IMR-90 (cell line): ENCODE data around the gene CDH23. TPM values are rescaled to one million over a fixed set of nuclear protein-coding genes. Genes with fewer than 3 reads are reported as not detected.

ENCODE experiments used
- ATAC-seq: fragments of 200-7000 bp; cut with Tn5 transposase; 2 replicates; pipeline ENCODE4 v1.9.1; 2020; ENCODE audit warnings: low read depth, mild to moderate bottlenecking, moderate library complexity
- BruUV-seq: library from RNA; stranded (reverse); fragments of 400-500 nt; replicated peaks from 2 replicates; lab custom pipeline; 2021; lab: Mats Ljungman, UMichigan
- CTCF ChIA-PET: fragments of 300-600 bp; formaldehyde crosslinking; extraction: SDS; loops from one replicate; lab custom pipeline; 2021; ENCODE audit warnings: antibody characterized with exemption; lab: Yijun Ruan, JAX
- POLR2A ChIA-PET: fragments of 300-600 bp; sonication (Branson Sonifier 250); formaldehyde crosslinking; loops from one replicate; lab custom pipeline; 2022; ENCODE audit warnings: antibody characterized with exemption; ENCODE audit not compliant: unreplicated experiment; lab: Charles Lee
- DNase-seq: peaks from one replicate; pipeline ENCODE4 v3.0.0; 2013
- H2AFZ ChIP-seq: replicated peaks from 2 replicates; pipeline ENCODE3; 2013; ENCODE audit warnings: low read length, mild to moderate bottlenecking; ENCODE audit not compliant: poor library complexity
- H2AK5ac ChIP-seq: 2 replicates; pipeline ENCODE4 v1.6.1; 2013; ENCODE audit warnings: low read depth, low read length, inconsistent platforms
- H2AK9ac ChIP-seq: replicated peaks from 2 replicates; pipeline ENCODE3; 2013; ENCODE audit warnings: mild to moderate bottlenecking, low read depth, low read length, moderate library complexity; ENCODE audit not compliant: poor library complexity
- H2BK120ac ChIP-seq: 2 replicates; pipeline ENCODE4 v1.6.1; 2013; ENCODE audit warnings: low read depth, low read length, inconsistent platforms
- H2BK15ac ChIP-seq: 3 replicates; pipeline ENCODE4 v1.6.1; 2013; ENCODE audit warnings: low read depth, low read length, inconsistent platforms
- H2BK20ac ChIP-seq: 2 replicates; pipeline ENCODE4 v1.6.1; 2013; ENCODE audit warnings: low read depth, mild to moderate bottlenecking, inconsistent platforms, low read length, moderate library complexity
- H2BK5ac ChIP-seq: 2 replicates; pipeline ENCODE4 v1.6.1; 2013; ENCODE audit warnings: mild to moderate bottlenecking, low read depth, low read length, inconsistent platforms; ENCODE audit not compliant: poor library complexity, severe bottlenecking
- H3K14ac ChIP-seq: replicated peaks from 2 replicates; pipeline ENCODE4 v1.6.1; 2013; ENCODE audit warnings: low read depth, low read length, inconsistent platforms
- H3K18ac ChIP-seq: 2 replicates; pipeline ENCODE4 v1.6.1; 2013; ENCODE audit warnings: low read depth, low read length, control low read depth
- H3K23ac ChIP-seq: 2 replicates; pipeline ENCODE4 v1.6.1; 2013; ENCODE audit warnings: low read depth, low read length, inconsistent platforms
- H3K27ac ChIP-seq: 2 replicates; pipeline ENCODE4 v1.5.1; 2013; ENCODE audit warnings: mild to moderate bottlenecking, control low read depth, low read length; ENCODE audit not compliant: insufficient read depth
- H3K27me3 ChIP-seq: 2 replicates; pipeline ENCODE4 v1.6.1; 2013; ENCODE audit warnings: low read length; ENCODE audit not compliant: control insufficient read depth, insufficient read depth
- H3K36me3 ChIP-seq: 2 replicates; pipeline ENCODE4 v1.6.1; 2013; ENCODE audit warnings: low read length, mixed read lengths; ENCODE audit not compliant: control insufficient read depth, insufficient read depth
- H3K4ac ChIP-seq: 2 replicates; pipeline ENCODE4 v1.6.1; 2013; ENCODE audit warnings: low read depth, low read length, inconsistent platforms
- H3K4me1 ChIP-seq: 2 replicates; pipeline ENCODE4 v1.6.1; 2013; ENCODE audit warnings: low read length, mixed read lengths; ENCODE audit not compliant: control insufficient read depth, insufficient read depth
- H3K4me2 ChIP-seq: 2 replicates; pipeline ENCODE4 v1.6.1; 2013; ENCODE audit warnings: low read depth, mild to moderate bottlenecking, control low read depth, low read length, moderate library complexity
- H3K4me3 ChIP-seq: 2 replicates; pipeline ENCODE4 v1.5.1; 2013; ENCODE audit warnings: low read depth, mild to moderate bottlenecking, control low read depth, low read length, moderate library complexity; ENCODE audit not compliant: insufficient read depth
- H3K56ac ChIP-seq: 2 replicates; pipeline ENCODE4 v1.6.1; 2013; ENCODE audit warnings: low read length, inconsistent platforms; ENCODE audit not compliant: insufficient read depth; ENCODE audit errors: extremely low read depth
- H3K79me1 ChIP-seq, 2 experiments: 2 replicates each; pipeline ENCODE4 v1.6.1; 2013; ENCODE audit warnings: low read length in 2 of 2, inconsistent platforms in 1 of 2, low read depth in 1 of 2
- H3K9ac ChIP-seq: 2 replicates; pipeline ENCODE4 v1.6.1; 2013; ENCODE audit warnings: low read depth, low read length, control low read depth
- H3K9me1 ChIP-seq: 2 replicates; pipeline ENCODE4 v1.6.1; 2013; ENCODE audit warnings: low read length, inconsistent platforms; ENCODE audit not compliant: insufficient read depth
- H3K9me3 ChIP-seq: 2 replicates; pipeline ENCODE4 v1.6.1; 2013; ENCODE audit warnings: low read length; ENCODE audit not compliant: control insufficient read depth, insufficient read depth
- H4K20me1 ChIP-seq: 2 replicates; pipeline ENCODE4 v1.6.1; 2013; ENCODE audit warnings: low read length, inconsistent platforms; ENCODE audit not compliant: insufficient read depth
- H4K5ac ChIP-seq: 2 replicates; pipeline ENCODE4 v1.6.1; 2013; ENCODE audit warnings: mild to moderate bottlenecking, low read depth, low read length, control low read depth
- H4K8ac ChIP-seq, 2 experiments: 2 replicates each; pipeline ENCODE4 v1.6.1; 2013; ENCODE audit warnings: low read depth in 2 of 2, low read length in 2 of 2, control low read depth in 1 of 2, inconsistent platforms in 1 of 2
- H4K91ac ChIP-seq: 2 replicates; pipeline ENCODE4 v1.6.1; 2013; ENCODE audit warnings: low read depth, low read length, inconsistent platforms; ENCODE audit not compliant: insufficient read depth
- BHLHE40 ChIP-seq: fragments of 150-350 bp; IDR thresholded peaks from 2 replicates; pipeline ENCODE4 v1.6.1; 2016; ENCODE audit warnings: mild to moderate bottlenecking, low read depth, low read length
- CEBPB ChIP-seq: IDR thresholded peaks from 2 replicates; pipeline ENCODE4 v1.6.1; 2012; ENCODE audit warnings: low read depth, low read length, improper control_type of control experiment
- CHD1 ChIP-seq: IDR thresholded peaks from 2 replicates; pipeline ENCODE4 v1.6.1; 2012; ENCODE audit warnings: low read depth, low read length, improper control_type of control experiment
- CTCF ChIP-seq: conservative IDR thresholded peaks from 2 replicates; pipeline ENCODE4 v1.5.1; 2012; ENCODE audit warnings: mild to moderate bottlenecking, low read depth, low read length, improper control_type of control experiment
- ELK1 ChIP-seq: fragments of 150-350 bp; IDR thresholded peaks from 2 replicates; pipeline ENCODE4 v1.6.1; 2016; ENCODE audit warnings: low read depth, mild to moderate bottlenecking, low read length, moderate library complexity, borderline replicate concordance
- FOS ChIP-seq: fragments of 150-350 bp; IDR thresholded peaks from 2 replicates; pipeline ENCODE4 v1.6.1; 2016; ENCODE audit warnings: low read depth, low read length
- MAFK ChIP-seq: IDR thresholded peaks from 2 replicates; pipeline ENCODE4 v1.6.1; 2012; ENCODE audit warnings: low read depth, low read length, improper control_type of control experiment
- MAZ ChIP-seq: IDR thresholded peaks from 2 replicates; pipeline ENCODE4 v1.6.1; 2012; ENCODE audit warnings: low read depth, mild to moderate bottlenecking, low read length, improper control_type of control experiment, moderate library complexity, borderline replicate concordance
- MXI1 ChIP-seq: IDR thresholded peaks from 2 replicates; pipeline ENCODE4 v1.6.1; 2012; ENCODE audit warnings: low read depth, mild to moderate bottlenecking, low read length, moderate library complexity, borderline replicate concordance
- NFE2L2 ChIP-seq: fragments of 150-350 bp; IDR thresholded peaks from 2 replicates; pipeline ENCODE4 v1.6.1; 2016; ENCODE audit warnings: low read depth, mild to moderate bottlenecking, low read length
- POLR2A ChIP-seq: IDR thresholded peaks from 2 replicates; pipeline ENCODE4 v1.6.1; 2012; ENCODE audit warnings: mild to moderate bottlenecking, low read depth, low read length
- RAD21 ChIP-seq: IDR thresholded peaks from 2 replicates; pipeline ENCODE4 v1.6.1; 2012; ENCODE audit warnings: low read length, improper control_type of control experiment
- RCOR1 ChIP-seq: IDR thresholded peaks from 2 replicates; pipeline ENCODE4 v1.6.1; 2012; ENCODE audit warnings: mild to moderate bottlenecking, low read length, improper control_type of control experiment; ENCODE audit not compliant: insufficient replicate concordance
- RFX5 ChIP-seq: IDR thresholded peaks from 2 replicates; pipeline ENCODE4 v1.8.0; 2012; ENCODE audit warnings: low read depth, mild to moderate bottlenecking, low read length, moderate library complexity
- SMC3 ChIP-seq: fragments of 150-350 bp; IDR thresholded peaks from 2 replicates; pipeline ENCODE4 v1.6.1; 2016; ENCODE audit warnings: low read depth, mild to moderate bottlenecking, antibody characterized with exemption, low read length, moderate library complexity
- USF2 ChIP-seq: fragments of 150-350 bp; IDR thresholded peaks from 2 replicates; pipeline ENCODE4 v1.6.1; 2017; ENCODE audit warnings: mild to moderate bottlenecking, antibody characterized with exemption, low read length, low read depth
- WGBS, 2 experiments: methylation state at CpG; one replicate each; pipeline versions ENCODE4 v1.1.5 to v1.1.7; 2013; ENCODE audit warnings: missing lambda C conversion rate in 2 of 2; ENCODE audit not compliant: insufficient read length in 1 of 2; ENCODE audit errors: extremely low coverage in 2 of 2; 5-methylcytosine and 5-hydroxymethylcytosine counted together
- dilution Hi-C: fragments of 300-500 bp; cut with HindIII; formaldehyde crosslinking; loops from one replicate; pipeline ENCODE4 v1.14.3; 2018; ENCODE audit warnings: low sequenced_read_pairs; ENCODE audit not compliant: unreplicated experiment
- in situ Hi-C: fragments of 300-500 bp; cut with MboI; formaldehyde crosslinking; loops from 3 replicates; pipeline ENCODE4 v1.14.3; 2019; ENCODE audit warnings: low sequenced_read_pairs, inconsistent platforms, mixed read lengths
- intact Hi-C: fragments of 100-400 bp; cut with micrococcal nuclease; formaldehyde crosslinking; loops from 2 replicates; pipeline ENCODE4 v1.10.0; 2022
- polyA plus RNA-seq, 3 experiments: library from polyadenylated mRNA; depleted of rRNA; stranded (reverse); fragments of >200 nt; gene quantifications; 2 replicates each; pipeline ENCODE4 v1.2.3, GENCODE V29; 2012; ENCODE audit warnings: low replicate concordance in 1 of 3
- total RNA-seq: library from RNA; depleted of rRNA; stranded (reverse); fragments of >200 nt; gene quantifications from 2 replicates; pipeline ENCODE4 v1.2.3, GENCODE V29; 2012

The CDH23 gene
- total and polyA plus RNA-seq, 2 of the 4 experiments (the other 2 are of a cell fraction) = under 0.01 to 0.03 TPM

- ChIA-PET CTCF (no interaction called here), POLR2A (no interaction called here)
- Histone ChIP-seq H4K5ac (no peak overlapping the region), H2BK15ac (no peak overlapping the region), H3K4ac (no peak overlapping the region), H2BK20ac (no peak overlapping the region), H3K9ac (no peak overlapping the region), H2AFZ (no peak overlapping the region), H4K8ac (no peak overlapping the region), H4K20me1 (no peaks in the 10 kb centered on the region), H2AK5ac (no peak overlapping the region), H3K4me1 (no peaks in the 10 kb centered on the region), H3K23ac (no peak overlapping the region), H3K9me3 (no peaks in the 10 kb centered on the region), H4K91ac (no peak overlapping the region), H2BK120ac (no peak overlapping the region), H3K36me3 (no peaks in the 10 kb centered on the region), H3K4me3 (no peak overlapping the region), H2AK9ac (no peak overlapping the region), H2BK5ac (no peak overlapping the region), H3K18ac (no peak overlapping the region), H3K14ac (no peak overlapping the region), H3K9me1 (no peaks in the 10 kb centered on the region), H3K79me1 (no peaks in the 10 kb centered on the region), H3K56ac (no peak overlapping the region), H3K27me3 (peaks cover 48% of the 10 kb centered on the region), H3K4me2 (no peak overlapping the region), H3K27ac (no peak overlapping the region)
- dilution Hi-C loops (no loop called here), in situ Hi-C loops (no loop called here), intact Hi-C loops (no loop called here)
- ATAC-seq (no peak), DNase-seq (no peak)
- no TSS peak for BruUV-seq
- 40% methylated on average over 1 of the region's 4 CpGs; no CpG with 5 or more reads in 1 of the 2 experiments for WGBS, 2 experiments
- TF ChIP-seq USF2 (no peak), RAD21 (no peak), RCOR1 (no peak), MAZ (no peak), FOS (no peak), ELK1 (no peak), MAFK (no peak), POLR2A (no peak), CHD1 (no peak), MXI1 (no peak), SMC3 (no peak), CEBPB (no peak), RFX5 (no peak), NFE2L2 (no peak), CTCF (no peak), BHLHE40 (no peak)
Observed at GRCh38 chr10:71483135-71483534, 86.4 kb downstream of the CDH23 start.
